Spleen (tissue), 13 donors: ENCODE results near the gene GPR35. TPM values are rescaled to one million over a fixed set of nuclear protein-coding genes. Genes with fewer than 3 reads are reported as not detected.

Experiments
- DNase-seq: peaks from one replicate; pipeline ENCODE4 v3.0.0-alpha.2; 2020
- H3K27ac ChIP-seq, 8 donors: fragments of 200-600 bp; sonication (generic) in 7 of 8; 1 replicate in 4 of 8; 2 replicates in 4 of 8; pipeline versions ENCODE4 v1.5.0 to v1.8.0; 2016 to 2021; ENCODE audit warnings: inconsistent platforms in 4 of 8, mild to moderate bottlenecking in 4 of 8, moderate library complexity in 1 of 8
- H3K27me3 ChIP-seq, 7 donors: fragments of 200-600 bp; sonication (generic) in 6 of 7; replicated peaks in 1 of 7; 1 replicate in 4 of 7; 2 replicates in 3 of 7; pipeline versions ENCODE4 v1.5.0 to v1.8.0; 2016 to 2021; ENCODE audit warnings: inconsistent platforms in 3 of 7, mild to moderate bottlenecking in 1 of 7
- H3K36me3 ChIP-seq, 6 donors: fragments of 200-600 bp; sonication (generic) in 5 of 6; 1 replicate in 4 of 6; 2 replicates in 2 of 6; pipeline versions ENCODE4 v1.5.0 to v1.8.0; 2016 to 2021; ENCODE audit warnings: inconsistent platforms in 2 of 6
- H3K4me1 ChIP-seq, 6 donors: fragments of 200-600 bp; sonication (generic) in 5 of 6; 1 replicate in 3 of 6; 2 replicates in 3 of 6; pipeline versions ENCODE4 v1.5.0 to v1.8.0; 2016 to 2021; ENCODE audit warnings: inconsistent platforms in 3 of 6
- H3K4me3 ChIP-seq, 8 donors: fragments of 200-600 bp; sonication (generic) in 7 of 8; 1 replicate in 4 of 8; 2 replicates in 4 of 8; pipeline versions ENCODE4 v1.5.0 to v1.8.0; 2016 to 2021; ENCODE audit warnings: inconsistent platforms in 4 of 8, mild to moderate bottlenecking in 4 of 8, moderate library complexity in 2 of 8
- H3K9me3 ChIP-seq, 8 donors: fragments of 200-600 bp; sonication (generic) in 7 of 8; 1 replicate in 4 of 8; 2 replicates in 4 of 8; pipeline versions ENCODE4 v1.5.0 to v1.8.0; 2016 to 2021; ENCODE audit warnings: inconsistent platforms in 4 of 8
- CTCF ChIP-seq, 11 experiments: fragments of 200-600 bp in 7 of 11; fragments of 450-650 bp in 4 of 11; sonication (generic) in 4 of 11; IDR thresholded peaks in 8 of 11; conservative IDR thresholded peaks in 3 of 11; 1 replicate in 7 of 11; 2 replicates in 4 of 11; pipeline versions ENCODE4 v1.4.0 to v1.8.0; 2016 to 2021; ENCODE audit warnings: antibody characterized with exemption in 11 of 11, inconsistent platforms in 4 of 11, mild to moderate bottlenecking in 1 of 11
- POLR2A ChIP-seq, 3 donors: fragments of 450-650 bp; IDR thresholded peaks; one replicate each; pipeline ENCODE4 v1.5.1; 2017; ENCODE audit warnings: antibody characterized with exemption in 3 of 3, mild to moderate bottlenecking in 1 of 3
- POLR2AphosphoS5 ChIP-seq, 3 donors: sonication (generic); formaldehyde crosslinking; IDR thresholded peaks; one replicate each; pipeline ENCODE4 v1.5.1; 2017; ENCODE audit warnings: antibody characterized with exemption in 3 of 3
- WGBS, 5 donors: extraction: QIAGEN DNeasy Blood & Tissue Kit in 3 of 5; methylation state at CpG; one replicate each; pipeline versions ENCODE4 v1.1.5 to v1.1.7; 2013 to 2018; 5-methylcytosine and 5-hydroxymethylcytosine counted together
- intact Hi-C: fragments of 100-400 bp; cut with DNase I; formaldehyde crosslinking; loops from one replicate; pipeline ENCODE4 v1.15.0; 2023; ENCODE audit warnings: low total_unique reads
- long read RNA-seq, 2 donors: transcript quantifications; one replicate each; lab custom pipeline, GENCODE V29; 2026
- polyA plus RNA-seq, 3 donors: library from polyadenylated mRNA; stranded (reverse); fragments of 200-250 nt; gene quantifications; one replicate each; pipeline ENCODE4 v1.2.1, GENCODE V29; 2013
- total RNA-seq, 7 donors: library from RNA; depleted of rRNA in 3 of 7; stranded (reverse); fragments of >200 nt in 3 of 7; fragmentation: NEBNext Ultra II Directional in 4 of 7; extraction: Animal tissue kit (Norgen Biotek cat#: 25700) in 4 of 7; gene quantifications; one replicate each; pipeline versions ENCODE4 v1.1.0 to v1.2.1, GENCODE V29; 2016 to 2021
- donor health status: healthy with polysubstance abuse.
- donor health status: DM: no; HTN: no; CAD: no; lungs with moderate emphysema.
- donor health status: DM: no; HTN: no; CAD: no.
- donor health status: Bipolar disorder and iron deficiency.
- donor health status: healthy.
- donor health status: DM: no; HTN: no; CAD: no.
- donor health status: DM: yes; HTN: yes; CAD: no.

Gene GPR35
- 10 to 100 TPM; 10.3 to 25.3 (median 18.7) TPM for total RNA-seq
- polyA plus RNA-seq, result 10 to 100 TPM in 2 of 3 donors, 1 to 10 TPM in 1; 7.4 to 19.1 (median 17.8) TPM
- long read RNA-seq, donor 1, partial matches to known transcripts, result 0 of 1 reads
- long read RNA-seq, donor 1, other reads (novel, unspliced or antisense), result 0 of 1 reads
- long read RNA-seq, donor 2, partial matches to known transcripts, result 0 of 2 reads
- long read RNA-seq, donor 2, other reads (novel, unspliced or antisense), result 0 of 2 reads

GRCh38 chr2:240624950-240625621, at the start of gene GPR35:
Gene GPR35, plus strand, starts transcription at chr2:240625480. Its CDS starts 4,473 bp downstream, at chr2:240629953.
- WGBS, 5 donors, result 22 to 33% (median 25%) methylated on average over 19 to 23 of the region's 23 CpGs
- intact Hi-C loops, result no loop called here
- Histone ChIP-seq H3K36me3 (peaks cover 0 to 9% (median under 1%) of the 10 kb centered on the region in 6 donors), H3K4me1 (peaks cover 3 to 73% (median 62%) of the 10 kb centered on the region in 6 donors), H3K27me3 (peaks cover 0 to 4% (median 0%) of the 10 kb centered on the region in 7 donors), H3K27ac (peak within 1 kb of the TSS in 7 of 8 donors; percentile 39 to 85 (median 58)), H3K9me3 (no peaks in the 10 kb centered on the region), H3K4me3 (peak within 1 kb of the TSS in 3 of 8 donors; percentile 18 to 49 (median 22))
- DNase-seq, result peak; percentile 88
- TF ChIP-seq CTCF (IDR thresholded peaks at IDR 0.05 in 8 of 11, conservative IDR thresholded peaks at IDR 0.05 in 3 of 11), result peak in 2 of 11 experiments; percentile 25 to 43
- TF ChIP-seq POLR2A (IDR thresholded peaks at IDR 0.05), result no peak
- peak; percentile 49 to 72 (median 60) for TF ChIP-seq POLR2AphosphoS5 (IDR thresholded peaks at IDR 0.05)

GRCh38 chr2:240576036-240576435, 49.2 kb upstream of the GPR35 start:
- 78 to 93% (median 85%) methylated on average over 4 to 6 of the region's 6 CpGs for WGBS, 5 donors
- Histone ChIP-seq H3K27ac (no peak overlapping the region), H3K9me3 (peaks cover 0 to 3% (median 2%) of the 10 kb centered on the region in 8 donors), H3K4me1 (peaks cover 7 to 54% (median 31%) of the 10 kb centered on the region in 6 donors), H3K27me3 (no peaks in the 10 kb centered on the region), H3K4me3 (no peak overlapping the region), H3K36me3 (peaks cover 3 to 86% (median 65%) of the 10 kb centered on the region in 6 donors)
- peak; percentile 57 for DNase-seq
- TF ChIP-seq POLR2AphosphoS5 (IDR thresholded peaks at IDR 0.05), result no peak
- TF ChIP-seq CTCF (IDR thresholded peaks at IDR 0.05 in 8 of 11, conservative IDR thresholded peaks at IDR 0.05 in 3 of 11), result no peak
- TF ChIP-seq POLR2A (IDR thresholded peaks at IDR 0.05), result no peak
- intact Hi-C loops, result no loop called here

GRCh38 chr2:240576436-240577205, 48.7 kb upstream of the GPR35 start:
- DNase-seq, result peak; percentile 78
- intact Hi-C loops, result no loop called here
- TF ChIP-seq CTCF (IDR thresholded peaks at IDR 0.05 in 8 of 11, conservative IDR thresholded peaks at IDR 0.05 in 3 of 11) (no peak), POLR2AphosphoS5 (IDR thresholded peaks at IDR 0.05) (peak in 1 of 3 donors; percentile 31)
- Histone ChIP-seq H3K36me3 (peaks cover 3 to 81% (median 65%) of the 10 kb centered on the region in 6 donors), H3K27me3 (no peaks in the 10 kb centered on the region), H3K9me3 (peaks cover 0 to 8% (median 6%) of the 10 kb centered on the region in 8 donors), H3K4me1 (peaks cover 4 to 48% (median 27%) of the 10 kb centered on the region in 6 donors), H3K27ac (no peak overlapping the region), H3K4me3 (no peak overlapping the region)
- WGBS, 5 donors, result 94 to 96% (median 95%) methylated on average over 16 to 32 of the region's 32 CpGs
